ENCODE measurements around the gene PRPF6. TPM values are rescaled to one million over a fixed set of nuclear protein-coding genes. Genes with fewer than 3 reads are reported as not detected.

The PRPF6 gene
- polyA plus RNA-seq, 2 of the 4 experiments (the other 2 are of a cell fraction): 42.8 to 47.2 TPM

GRCh38 chr20:63957004-63957689 is 23.8 kb upstream of the PRPF6 start (continued):
- TF ChIP-seq FOSL2 (IDR thresholded peaks at IDR 0.05): no peak
- TF ChIP-seq FOSL2 (CRISPR knock-in tag; IDR thresholded peaks at IDR 0.05): peak; percentile 58; the same call in 1 of the 2 replicates
- peak in 1 of 2 experiments; percentile 52; a peak in 3 of 5 replicates for TF ChIP-seq JUN (IDR thresholded peaks at IDR 0.05)
- 0 out of 2 replicates have a peak, but pooled peaks have one; percentile 69 for TF ChIP-seq PBX3 (IDR thresholded peaks at IDR 0.05)

- ATAC-seq (no peak), FAIRE-seq (no peak), DNase-seq (ENCODE audit: low read depth in 1 of 2, low spot score in 1 of 2) (peak in 1 of 2 experiments; percentile 23)
- Histone ChIP-seq H3K9me3 (no peaks in the 10 kb centered on the region), H3K4me3 (peak overlapping the region; percentile 70; the same call in 2 of the 3 replicates), H3K4me1 (peaks cover 25% of the 10 kb centered on the region), H3K27ac (peak overlapping the region; percentile 76 to 94), H3K4me2 (peak overlapping the region; percentile 83)
- TF ChIP-seq RNF2 (IDR thresholded peaks at IDR 0.05; ENCODE audit: borderline replicate concordance, low read depth): no peak
- TF ChIP-seq NR3C1 (IDR thresholded peaks at IDR 0.05): no peak
- no peak for TF ChIP-seq HEYL (CRISPR knock-in tag; IDR thresholded peaks at IDR 0.05)
- TF ChIP-seq NPAS2 (CRISPR knock-in tag; IDR thresholded peaks at IDR 0.05; ENCODE audit: borderline replicate concordance): no peak
- TF ChIP-seq POLR2A (IDR thresholded peaks at IDR 0.05; ENCODE audit: low read length): no peak
- no peak for TF ChIP-seq CHD4 (IDR thresholded peaks at IDR 0.05; ENCODE audit: borderline replicate concordance)
- no peak for TF ChIP-seq RARB (CRISPR knock-in tag; IDR thresholded peaks at IDR 0.05)
- no peak for TF ChIP-seq ELK1 (IDR thresholded peaks at IDR 0.05; ENCODE audit: low read depth, low read length)
- WGBS (ENCODE audit: missing lambda C conversion rate): 69% methylated on average over 8 of the region's 13 CpGs
- ChIA-PET CTCF (interaction anchor here (1.1 to 2.4 kb wide), 3 partner anchors 16 to 22 kb away, joined by 3 to 20 read pairs (median 11); no protein-coding TSS in a partner anchor), POLR2A (interaction anchor here (0.6 to 1.1 kb wide), 5 partner anchors 14 to 420 kb away, joined by 3 to 5 read pairs (median 3); partner anchors contain the start of gene TPD52L2)
Measured at GRCh38 chr20:63957690-63958441, 23.1 kb upstream of the PRPF6 start.

- Histone ChIP-seq H3K4me2 (no peak overlapping the region), H3K27ac (no peak overlapping the region), H3K4me3 (no peak overlapping the region), H3K4me1 (peaks cover 25% of the 10 kb centered on the region), H3K9me3 (no peaks in the 10 kb centered on the region)
- FAIRE-seq (no peak), ATAC-seq (no peak), DNase-seq (ENCODE audit: low read depth in 1 of 2, low spot score in 1 of 2) (no peak)
- TF ChIP-seq HES2 (IDR thresholded peaks at IDR 0.05): no peak
- TF ChIP-seq JUN (IDR thresholded peaks at IDR 0.05): no peak
- TF ChIP-seq BHLHE40 (IDR thresholded peaks at IDR 0.05; ENCODE audit: low read depth, low read length): no peak
- POLR2A ChIA-PET: no interaction called here
- 80% methylated on average over 3 of the region's 4 CpGs for WGBS (ENCODE audit: missing lambda C conversion rate)
- CTCF ChIA-PET: interaction anchor here (0.6 to 2.3 kb wide), 3 partner anchors 15 to 420 kb away, joined by 3 to 11 read pairs (median 6); no protein-coding TSS in a partner anchor
Measured at GRCh38 chr20:63958471-63958870, 22.5 kb upstream of the PRPF6 start.

GRCh38 chr20:63958964-63959698 is 21.8 kb upstream of the PRPF6 start:
- H3K4me1 ChIP-seq: peaks cover 19% of the 10 kb centered on the region
- H3K27ac ChIP-seq: no peak overlapping the region
- WGBS (ENCODE audit: missing lambda C conversion rate): 89% methylated on average over 10 of the region's 10 CpGs
- no peak for FAIRE-seq
- POLR2A ChIA-PET: no interaction called here
- CTCF ChIA-PET: interaction anchor here (0.6 to 2.3 kb wide), 3 partner anchors 15 to 421 kb away, joined by 3 to 11 read pairs (median 6); no protein-coding TSS in a partner anchor
- no peak overlapping the region for H3K4me2 ChIP-seq
- no peak for TF ChIP-seq HEYL (CRISPR knock-in tag; IDR thresholded peaks at IDR 0.05)
- no peaks in the 10 kb centered on the region for H3K9me3 ChIP-seq
- DNase-seq (ENCODE audit: low read depth in 1 of 2, low spot score in 1 of 2): no peak
- no peak for ATAC-seq
- no peak overlapping the region for H3K4me3 ChIP-seq
